Transverse colon (tissue), 4 donors: Measurements from ENCODE around the gene TAS2R46.
"Not testable (repeated sequence)": the region's sequence is repeated elsewhere in the genome, so short reads cannot be mapped to it uniquely, and the experiment has no call there.

ENCODE experiments used
- CTCF ChIP-seq, 5 experiments: fragments of 200-600 bp in 3 of 5; fragments of 450-650 bp in 2 of 5; sonication (generic) in 3 of 5; IDR thresholded peaks; 1 replicate in 2 of 5; 2 replicates in 3 of 5; pipeline ENCODE4 v1.5.1; 2016 to 2017; ENCODE audit warnings: antibody characterized with exemption in 5 of 5, inconsistent platforms in 3 of 5, mild to moderate bottlenecking in 2 of 5, moderate library complexity in 1 of 5
- EP300 ChIP-seq: sonication (generic); formaldehyde crosslinking; IDR thresholded peaks from one replicate; pipeline ENCODE4 v1.6.1; 2017; ENCODE audit warnings: antibody characterized with exemption, low read depth
- POLR2A ChIP-seq: fragments of 450-650 bp; IDR thresholded peaks from one replicate; pipeline ENCODE4 v1.6.1; 2016; ENCODE audit warnings: antibody characterized with exemption, mild to moderate bottlenecking, moderate library complexity
- POLR2AphosphoS5 ChIP-seq, 3 donors: sonication (generic); formaldehyde crosslinking; IDR thresholded peaks; one replicate each; pipeline ENCODE4 v1.6.1; 2016; ENCODE audit warnings: antibody characterized with exemption in 3 of 3

- not testable (repeated sequence) for TF ChIP-seq POLR2AphosphoS5 (IDR thresholded peaks at IDR 0.05); EP300; CTCF (IDR thresholded peaks at IDR 0.05); POLR2A
Observed at GRCh38 chr12:11049806-11050531, 12.1 kb downstream of the TAS2R46 start.
